BLaER1 treated with 17β-estradiol and CSF1 and Interleukin-3, amounts not matched to agents 10 nM and 100 nM (cell line): ENCODE data around the gene NAPG.

ENCODE experiments used
- H3K27ac ChIP-seq, 11 experiments: shearing (Covaris generic); formaldehyde crosslinking; 2 replicates each; pipeline ENCODE4 v1.8.1; 2022
- H3K27me3 ChIP-seq, 11 experiments: shearing (Covaris generic); formaldehyde crosslinking; 2 replicates each; pipeline ENCODE4 v1.8.1; 2022
- H3K36me3 ChIP-seq, 11 experiments: shearing (Covaris generic); formaldehyde crosslinking; 2 replicates each; pipeline ENCODE4 v1.8.1; 2022
- H3K4me1 ChIP-seq, 10 experiments: shearing (Covaris generic); formaldehyde crosslinking; 2 replicates each; pipeline ENCODE4 v1.8.1; 2022
- H3K4me2 ChIP-seq, 11 experiments: shearing (Covaris generic); formaldehyde crosslinking; 2 replicates each; pipeline ENCODE4 v1.8.1; 2022
- H3K4me3 ChIP-seq, 10 experiments: shearing (Covaris generic); formaldehyde crosslinking; 2 replicates each; pipeline ENCODE4 v1.8.1; 2022
- H3K9ac ChIP-seq, 11 experiments: shearing (Covaris generic); formaldehyde crosslinking; 2 replicates each; pipeline ENCODE4 v1.8.1; 2022
- H3K9me3 ChIP-seq, 11 experiments: shearing (Covaris generic); formaldehyde crosslinking; replicated peaks in 1 of 11; 2 replicates each; pipeline ENCODE4 v1.8.1; 2022
- H4K20me1 ChIP-seq, 11 experiments: shearing (Covaris generic); formaldehyde crosslinking; 2 replicates each; pipeline ENCODE4 v1.8.1; 2022
- Cebpa-rat ChIP-seq, 11 experiments: shearing (Covaris generic); IDR thresholded peaks; 2 replicates each; pipeline ENCODE4 v1.8.1; 2022

Gene NAPG

DNA sequence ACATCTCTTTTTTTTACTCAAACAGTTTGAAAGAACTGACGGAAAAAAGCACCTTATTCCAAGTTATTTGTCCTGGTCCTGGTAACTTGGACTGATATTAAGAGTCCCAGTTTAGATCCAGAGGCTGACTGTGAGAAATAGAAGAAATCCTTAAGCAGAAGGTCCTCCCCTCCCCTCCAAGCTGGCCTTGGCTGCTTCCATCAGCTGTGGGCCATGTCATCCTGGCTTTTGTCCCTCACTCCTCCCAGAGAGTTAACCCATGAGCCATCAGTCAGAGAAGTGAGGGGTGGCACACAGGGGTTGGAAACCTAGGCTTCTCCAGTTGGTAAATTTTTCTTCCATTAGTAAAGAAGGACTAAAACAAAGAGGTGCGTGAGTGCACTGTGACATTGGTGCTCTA, 9.7 kb upstream of the NAPG start:
- H3K27me3 ChIP-seq, result no peaks in the 10 kb centered on the region
- no peaks in the 10 kb centered on the region for H3K36me3 ChIP-seq
- no peak for TF ChIP-seq Cebpa-rat (IDR thresholded peaks at IDR 0.05)

DNA sequence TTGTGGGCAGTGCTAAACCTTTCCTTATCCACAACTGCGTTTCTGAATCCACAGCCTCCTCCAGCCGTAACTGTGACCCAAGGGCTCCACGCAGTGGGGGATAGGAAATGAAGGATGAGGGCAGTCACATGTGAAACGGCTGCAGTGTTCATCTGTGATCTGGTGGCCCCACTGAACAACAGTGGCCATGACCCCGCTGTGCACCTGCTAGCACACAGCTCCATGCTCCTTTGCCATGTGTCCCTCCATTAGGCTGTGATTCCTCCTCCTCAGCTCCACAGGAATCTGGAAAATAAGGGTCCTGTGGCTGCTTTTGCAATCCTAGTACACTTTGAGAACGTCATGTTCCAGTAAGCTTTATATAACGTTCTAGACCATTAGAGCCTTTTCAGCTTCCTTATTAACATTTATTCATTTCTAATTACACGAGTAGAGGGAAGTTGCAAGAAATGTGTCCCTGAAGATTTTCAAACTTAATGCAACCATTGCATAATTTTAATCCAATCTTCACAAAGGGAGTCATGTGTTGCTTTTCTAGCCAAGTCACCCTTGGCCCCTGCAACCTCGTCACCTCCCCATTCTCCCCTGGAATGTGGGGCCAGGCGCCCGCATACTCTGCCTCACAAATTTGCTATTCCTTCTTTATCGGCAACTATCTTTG, 7.1 kb upstream of the NAPG start:
- Histone ChIP-seq H3K4me2 (peak overlapping the region; percentile 38 to 76 (median 69)), H3K4me3 (no peak overlapping the region), H3K27me3 (no peaks in the 10 kb centered on the region), H3K9ac (peak overlapping the region in 2 of 11 experiments; percentile 20 to 48; a peak in 1 of 22 replicates), H3K9me3 (peaks cover 0 to 11% (median 8%) of the 10 kb centered on the region in 11 experiments; a peak in 11 of 22 replicates), H3K27ac (peak overlapping the region in 6 of 11 experiments; percentile 24 to 68 (median 56); a peak in 6 of 22 replicates), H4K20me1 (no peaks in the 10 kb centered on the region), H3K4me1 (peaks cover 23 to 36% (median 27%) of the 10 kb centered on the region in 10 experiments), H3K36me3 (no peaks in the 10 kb centered on the region)
- TF ChIP-seq Cebpa-rat (IDR thresholded peaks at IDR 0.05), result no peak

More for the DNA sequence above, 9.7 kb upstream of the NAPG start:
- H3K9ac ChIP-seq, result no peak overlapping the region
- H4K20me1 ChIP-seq, result no peaks in the 10 kb centered on the region
- 0 out of 22 replicates have a peak overlapping the region, but pooled peaks of 2 of the 11 experiments have one; percentile 32 to 33 for H3K4me2 ChIP-seq
- H3K4me3 ChIP-seq, result no peak overlapping the region
- peaks cover 0 to 11% (median 8%) of the 10 kb centered on the region in 11 experiments; a peak in 11 of 22 replicates for H3K9me3 ChIP-seq
- H3K27ac ChIP-seq, result no peak overlapping the region
- peaks cover 23 to 36% (median 27%) of the 10 kb centered on the region in 10 experiments for H3K4me1 ChIP-seq

DNA sequence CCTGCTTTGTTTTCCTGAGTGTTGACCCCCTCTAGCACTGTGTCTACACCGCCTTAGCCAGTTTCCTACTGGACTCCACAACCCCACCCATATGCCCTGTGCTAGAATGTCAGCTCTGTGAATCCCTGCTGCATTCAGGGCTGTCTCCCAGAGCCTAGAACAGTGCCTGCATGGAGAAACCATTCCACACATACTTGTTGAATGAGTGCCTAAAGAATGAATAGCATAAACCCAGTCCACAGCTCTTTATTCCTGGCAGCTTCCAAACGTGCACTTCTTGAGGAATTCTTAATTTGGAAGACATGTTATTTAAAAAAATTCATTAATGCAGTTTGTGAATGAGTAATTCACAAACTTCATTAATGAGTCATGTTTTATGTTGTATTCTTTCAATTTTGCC, 6.5 kb upstream of the NAPG start:
- TF ChIP-seq Cebpa-rat (IDR thresholded peaks at IDR 0.05), result no peak
- Histone ChIP-seq H3K36me3 (no peaks in the 10 kb centered on the region), H3K4me1 (peaks cover 23 to 36% (median 27%) of the 10 kb centered on the region in 10 experiments), H3K27ac (peak overlapping the region in 6 of 11 experiments; percentile 24 to 68 (median 56); a peak in 11 of 22 replicates), H3K27me3 (no peaks in the 10 kb centered on the region), H3K9me3 (peaks cover 0 to 11% (median 8%) of the 10 kb centered on the region in 11 experiments; a peak in 11 of 22 replicates), H3K4me3 (no peak overlapping the region; a peak in 1 of 20 replicates), H3K4me2 (peak overlapping the region; percentile 38 to 76 (median 69)), H4K20me1 (no peaks in the 10 kb centered on the region), H3K9ac (peak overlapping the region in 4 of 11 experiments; percentile 20 to 60 (median 42); a peak in 3 of 22 replicates)

DNA sequence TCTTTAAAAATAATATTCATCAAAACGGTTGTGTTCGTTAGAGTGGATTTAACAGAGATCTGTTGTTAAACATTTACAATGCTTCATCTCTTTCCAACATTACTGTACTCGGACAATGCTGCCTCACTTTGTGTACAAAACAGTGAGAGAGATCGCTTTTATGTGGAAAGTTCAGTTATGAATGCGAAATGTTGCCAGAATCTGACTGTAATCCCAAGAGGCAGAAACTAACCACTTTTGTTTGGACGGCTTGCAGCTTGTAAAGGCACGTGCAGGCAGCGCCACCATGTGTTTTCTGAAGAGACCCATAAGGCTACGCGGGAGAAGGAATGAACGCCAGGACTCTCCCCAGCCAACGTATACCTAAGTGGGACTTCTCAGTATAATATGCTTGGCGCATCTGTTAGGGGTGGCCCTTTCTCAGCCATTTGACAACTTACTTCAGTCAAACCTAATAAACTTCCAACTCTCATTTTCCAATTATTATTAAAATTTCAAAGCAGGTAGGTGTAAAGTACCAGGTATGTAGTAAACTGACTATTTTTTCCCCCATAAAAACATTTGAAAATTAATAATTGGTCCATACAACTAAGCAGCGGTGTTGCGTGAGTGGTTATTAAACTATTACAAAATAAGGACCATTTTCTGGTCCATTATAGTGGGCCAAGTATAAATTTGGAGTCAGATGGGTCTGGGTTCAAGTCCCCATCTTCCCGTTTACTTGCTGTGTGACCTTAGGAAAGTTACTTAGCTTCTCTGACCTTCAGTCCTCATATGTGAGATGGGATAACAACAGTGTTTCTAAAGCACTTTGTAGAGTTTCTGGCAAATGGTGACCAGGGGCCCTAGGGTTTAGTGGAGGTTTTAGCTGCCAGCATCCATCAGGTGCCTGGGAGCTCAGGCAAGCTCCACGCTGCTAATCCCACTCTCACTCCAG, 5.6 kb upstream of the NAPG start:
- H3K27me3 ChIP-seq, result no peaks in the 10 kb centered on the region
- H3K9me3 ChIP-seq, result peaks cover 0 to 11% (median 8%) of the 10 kb centered on the region in 11 experiments; a peak in 11 of 22 replicates
- H3K4me3 ChIP-seq, result no peak overlapping the region; a peak in 1 of 20 replicates
- H3K27ac ChIP-seq, result peak overlapping the region in 8 of 11 experiments; percentile 24 to 68 (median 54); a peak in 15 of 22 replicates
- H3K36me3 ChIP-seq, result no peaks in the 10 kb centered on the region
- peak overlapping the region in 7 of 11 experiments; percentile 27 to 60 (median 46); a peak in 8 of 22 replicates for H3K9ac ChIP-seq
- H3K4me1 ChIP-seq, result peaks cover 29 to 42% (median 33%) of the 10 kb centered on the region in 10 experiments
- no peak for TF ChIP-seq Cebpa-rat (IDR thresholded peaks at IDR 0.05)
- H4K20me1 ChIP-seq, result no peaks in the 10 kb centered on the region
- H3K4me2 ChIP-seq, result peak overlapping the region; percentile 38 to 76 (median 69); a peak in 21 of 22 replicates

DNA sequence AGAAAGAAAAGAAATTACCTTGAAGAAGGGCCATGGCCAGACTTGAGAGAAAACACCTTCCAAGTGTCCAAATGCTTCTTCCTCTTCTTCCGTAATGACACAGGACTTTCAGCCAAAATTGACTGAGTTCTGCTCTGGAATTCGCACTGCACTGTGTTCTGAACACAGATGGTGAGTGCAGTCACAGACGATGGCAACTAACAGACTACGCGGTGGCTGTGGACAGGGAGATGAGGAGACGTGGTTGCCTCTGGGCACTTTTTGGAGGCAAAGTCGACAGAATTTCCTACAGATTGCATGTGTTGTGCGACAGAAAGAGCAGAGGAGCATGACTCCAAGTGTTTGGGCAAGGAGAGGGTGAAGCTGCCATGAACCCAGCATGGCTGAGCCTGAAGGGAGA, 4.3 kb upstream of the NAPG start:
- TF ChIP-seq Cebpa-rat (IDR thresholded peaks at IDR 0.05), result no peak
- Histone ChIP-seq H3K27ac (no peak overlapping the region), H3K4me3 (no peak overlapping the region), H4K20me1 (peaks cover 0 to 4% (median 3%) of the 10 kb centered on the region in 11 experiments; a peak in 14 of 22 replicates), H3K9ac (peak overlapping the region in 1 of 11 experiments; percentile 13; a peak in 1 of 22 replicates), H3K27me3 (no peaks in the 10 kb centered on the region), H3K4me2 (no peak overlapping the region), H3K36me3 (no peaks in the 10 kb centered on the region), H3K9me3 (peaks cover 0 to 11% (median 8%) of the 10 kb centered on the region in 11 experiments; a peak in 11 of 22 replicates), H3K4me1 (peaks cover 29 to 38% (median 32%) of the 10 kb centered on the region in 10 experiments)

DNA sequence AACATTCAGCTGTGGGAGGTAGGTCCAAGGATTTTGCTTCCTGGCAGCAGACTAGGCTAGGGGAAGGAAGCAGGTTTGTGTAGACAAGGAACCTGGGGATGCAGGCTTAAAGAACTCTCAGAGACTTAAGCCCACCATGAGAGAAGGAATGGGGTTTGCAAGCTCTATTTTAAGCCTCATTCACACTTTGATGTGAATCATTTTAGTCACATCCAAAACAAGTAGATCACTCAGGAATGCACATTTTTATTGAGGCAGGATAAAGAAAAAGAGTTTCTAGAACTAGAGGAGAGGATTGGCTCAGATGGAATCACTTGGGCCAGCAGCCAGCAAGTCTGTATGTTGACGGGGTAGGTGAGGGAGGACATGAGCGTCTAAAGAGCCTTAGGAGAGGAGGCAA, 3.3 kb upstream of the NAPG start:
- Histone ChIP-seq H3K36me3 (no peaks in the 10 kb centered on the region), H3K4me2 (no peak overlapping the region), H3K27me3 (no peaks in the 10 kb centered on the region), H3K4me3 (no peak overlapping the region), H4K20me1 (peaks cover 5 to 14% (median 12%) of the 10 kb centered on the region in 11 experiments; a peak in 20 of 22 replicates), H3K4me1 (peaks cover 39 to 44% (median 42%) of the 10 kb centered on the region in 10 experiments), H3K27ac (no peak overlapping the region), H3K9ac (no peak overlapping the region; a peak in 1 of 22 replicates), H3K9me3 (peaks cover 0 to 2% (median 0%) of the 10 kb centered on the region in 11 experiments; a peak in 4 of 22 replicates)
- no peak for TF ChIP-seq Cebpa-rat (IDR thresholded peaks at IDR 0.05)

DNA sequence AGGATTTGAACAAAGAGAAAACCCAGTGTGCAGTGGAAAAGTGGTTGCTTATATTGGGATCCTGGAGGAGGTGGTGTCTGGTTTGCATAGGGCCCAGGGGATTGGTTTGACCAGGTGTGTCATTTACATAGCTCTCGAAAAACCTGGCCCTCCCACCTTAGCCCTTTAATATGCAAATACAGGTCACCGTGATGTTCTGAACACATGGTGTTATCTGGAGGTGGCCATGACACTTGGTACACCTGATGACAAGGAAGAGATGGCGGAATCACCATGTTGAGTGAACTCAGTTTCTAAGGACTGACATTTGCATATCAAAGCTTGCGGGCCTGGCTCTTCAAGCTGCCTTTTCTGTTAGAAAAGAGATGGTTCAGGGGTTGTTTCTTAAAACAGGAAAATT, 2.3 kb upstream of the NAPG start:
- TF ChIP-seq Cebpa-rat (IDR thresholded peaks at IDR 0.05), result no peak
- Histone ChIP-seq H3K4me1 (peaks cover 37 to 47% (median 43%) of the 10 kb centered on the region in 10 experiments), H3K4me3 (no peak overlapping the region), H3K9me3 (no peaks in the 10 kb centered on the region), H3K27me3 (no peaks in the 10 kb centered on the region), H3K27ac (no peak overlapping the region), H3K9ac (no peak overlapping the region), H3K4me2 (no peak overlapping the region), H4K20me1 (peaks cover 13 to 24% (median 22%) of the 10 kb centered on the region in 11 experiments; a peak in 21 of 22 replicates), H3K36me3 (no peaks in the 10 kb centered on the region)

DNA sequence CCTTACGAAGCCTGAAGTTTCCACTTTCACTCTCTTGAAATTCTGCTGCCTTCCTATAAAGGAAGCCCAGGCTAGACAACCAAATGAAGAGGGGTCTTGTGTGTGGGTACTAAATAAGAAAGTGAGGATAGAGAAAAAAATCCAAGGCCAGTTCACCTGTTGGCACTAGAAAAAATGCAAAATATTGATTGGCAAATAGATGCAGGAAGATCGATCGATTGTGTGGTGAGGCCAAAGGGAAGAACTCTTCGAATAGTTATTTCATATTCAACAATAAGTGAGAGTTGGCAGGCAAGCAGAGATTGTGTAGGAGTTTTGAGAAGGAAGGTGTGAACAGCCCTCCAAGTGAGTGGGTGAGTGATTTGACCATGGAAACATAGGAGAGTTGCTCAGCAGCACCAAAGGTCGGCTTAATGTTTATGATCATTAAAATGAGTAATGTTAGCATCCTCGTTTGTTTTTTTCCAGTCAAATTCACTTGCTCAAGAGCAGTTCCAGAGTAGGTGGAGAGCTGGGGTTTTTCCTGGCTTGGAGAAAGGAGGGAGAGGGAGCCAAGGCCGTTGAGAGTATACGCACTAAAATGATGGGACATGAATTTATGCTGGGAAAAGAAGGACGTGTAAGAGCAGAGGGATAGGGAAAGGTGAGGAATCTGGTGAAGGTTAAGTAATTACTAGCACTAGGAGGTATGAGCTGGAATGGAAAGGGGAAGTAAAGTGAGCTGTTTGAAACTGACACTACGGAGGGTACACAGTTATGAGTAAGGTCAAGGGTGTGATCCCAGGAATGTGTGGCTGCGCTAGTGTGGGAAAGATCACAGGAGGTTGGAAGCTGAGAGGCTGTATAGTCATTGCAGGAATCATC, 1.1 kb upstream of the NAPG start:
- Histone ChIP-seq H3K36me3 (no peaks in the 10 kb centered on the region; a peak in 1 of 22 replicates), H3K4me2 (peak overlapping the region; percentile 56 to 92 (median 77)), H3K9me3 (no peaks in the 10 kb centered on the region), H3K27ac (peak overlapping the region in 6 of 11 experiments; percentile 1 to 82 (median 69); a peak in 9 of 22 replicates), H3K4me1 (peaks cover 25 to 45% (median 38%) of the 10 kb centered on the region in 10 experiments), H3K27me3 (no peaks in the 10 kb centered on the region), H3K9ac (peak overlapping the region in 8 of 11 experiments; percentile 18 to 88 (median 84); a peak in 10 of 22 replicates), H3K4me3 (peak overlapping the region; percentile 72 to 97 (median 92); a peak in 19 of 20 replicates), H4K20me1 (peaks cover 25 to 36% (median 34%) of the 10 kb centered on the region in 11 experiments)
- no peak for TF ChIP-seq Cebpa-rat (IDR thresholded peaks at IDR 0.05)
